HEK293 (cell line): ENCODE results near the gene ADAM23.
"Not testable (repeated sequence)": the region's sequence is repeated elsewhere in the genome, so short reads cannot be mapped to it uniquely, and the experiment has no call there.

Experiments used
- HOXA7 ChIP-seq: sonication (generic); formaldehyde crosslinking; IDR thresholded peaks from 2 replicates; pipeline ENCODE4 v1.8.1; 2022; ENCODE audit warnings: missing genetic modification reagents, borderline replicate concordance
- KLF1 ChIP-seq: fragments of 450-650 bp; formaldehyde crosslinking; IDR thresholded peaks from 2 replicates; pipeline ENCODE4 v1.5.1; 2016; ENCODE audit warnings: missing biosample characterization, missing genetic modification characterization
- TCF7L2 ChIP-seq: IDR thresholded peaks from 2 replicates; pipeline ENCODE4 v1.6.1; 2011; ENCODE audit warnings: low read depth, mild to moderate bottlenecking, inconsistent platforms, low read length, moderate library complexity, borderline replicate concordance
- ZBTB7A ChIP-seq: fragments of 450-650 bp; formaldehyde crosslinking; IDR thresholded peaks from 2 replicates; pipeline ENCODE4 v1.5.1; 2016; ENCODE audit warnings: low read depth, missing biosample characterization, missing genetic modification characterization
- ZNF24 ChIP-seq: fragments of 450-650 bp; formaldehyde crosslinking; IDR thresholded peaks from 2 replicates; pipeline ENCODE4 v1.5.1; 2016; ENCODE audit warnings: missing biosample characterization, missing genetic modification characterization
- TF ChIP-seq, protein P1 (sequence below): fragments of 450-650 bp; formaldehyde crosslinking; IDR thresholded peaks from 2 replicates; pipeline ENCODE4 v1.5.1; 2016; ENCODE audit warnings: missing biosample characterization, missing genetic modification characterization
- TF ChIP-seq, protein P2 (sequence below): fragments of 450-650 bp; formaldehyde crosslinking; IDR thresholded peaks from 2 replicates; pipeline ENCODE4 v1.5.1; 2016; ENCODE audit warnings: missing biosample characterization, missing genetic modification characterization
- TF ChIP-seq, protein P3 (sequence below): fragments of 450-650 bp; formaldehyde crosslinking; IDR thresholded peaks from 2 replicates; pipeline ENCODE4 v1.5.1; 2016; ENCODE audit warnings: missing biosample characterization, missing genetic modification characterization
- TF ChIP-seq, protein P4 (sequence below): fragments of 450-650 bp; formaldehyde crosslinking; IDR thresholded peaks from 2 replicates; pipeline ENCODE4 v1.5.1; 2016; ENCODE audit warnings: missing biosample characterization, missing genetic modification characterization, low read depth

DNA sequence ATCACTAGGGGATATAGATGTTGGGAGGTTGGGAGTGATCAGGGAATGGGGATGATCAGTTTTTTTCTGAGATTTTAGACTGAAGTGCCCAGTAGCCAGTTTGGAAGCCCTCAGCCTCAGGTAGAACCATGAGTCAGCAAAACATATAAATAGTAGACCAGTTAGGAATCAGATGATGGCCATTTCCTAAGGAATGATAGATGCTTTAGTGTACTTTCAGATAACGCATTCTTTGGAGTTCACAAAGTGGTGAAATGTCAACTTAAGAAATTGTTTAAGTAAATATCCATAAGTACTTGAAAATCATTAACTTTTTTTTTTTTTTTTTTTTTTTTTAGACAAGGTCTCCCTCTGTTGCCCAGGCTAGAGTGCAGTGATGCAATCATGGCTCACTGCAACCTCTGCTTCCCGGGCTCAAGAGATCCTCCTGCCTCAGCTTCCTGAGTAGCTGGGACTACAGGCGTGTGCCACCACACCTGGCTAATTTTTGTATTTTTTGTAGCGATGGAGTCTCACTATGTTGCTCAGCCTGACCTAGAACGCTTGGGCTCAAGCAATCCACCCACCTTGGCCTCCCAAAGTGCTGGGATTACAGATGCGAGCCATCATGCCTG is 40.3 kb upstream of the ADAM23 start:
- TF ChIP-seq, protein P1, sequence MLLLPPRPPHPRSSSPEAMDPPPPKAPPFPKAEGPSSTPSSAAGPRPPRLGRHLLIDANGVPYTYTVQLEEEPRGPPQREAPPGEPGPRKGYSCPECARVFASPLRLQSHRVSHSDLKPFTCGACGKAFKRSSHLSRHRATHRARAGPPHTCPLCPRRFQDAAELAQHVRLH: not testable (repeated sequence)
- not testable (repeated sequence) for TF ChIP-seq ZNF24; ZBTB7A (tag by site-specific recombination); KLF1 (tag by site-specific recombination); TCF7L2; HOXA7 (CRISPR knock-in tag)
- TF ChIP-seq, protein P2, sequence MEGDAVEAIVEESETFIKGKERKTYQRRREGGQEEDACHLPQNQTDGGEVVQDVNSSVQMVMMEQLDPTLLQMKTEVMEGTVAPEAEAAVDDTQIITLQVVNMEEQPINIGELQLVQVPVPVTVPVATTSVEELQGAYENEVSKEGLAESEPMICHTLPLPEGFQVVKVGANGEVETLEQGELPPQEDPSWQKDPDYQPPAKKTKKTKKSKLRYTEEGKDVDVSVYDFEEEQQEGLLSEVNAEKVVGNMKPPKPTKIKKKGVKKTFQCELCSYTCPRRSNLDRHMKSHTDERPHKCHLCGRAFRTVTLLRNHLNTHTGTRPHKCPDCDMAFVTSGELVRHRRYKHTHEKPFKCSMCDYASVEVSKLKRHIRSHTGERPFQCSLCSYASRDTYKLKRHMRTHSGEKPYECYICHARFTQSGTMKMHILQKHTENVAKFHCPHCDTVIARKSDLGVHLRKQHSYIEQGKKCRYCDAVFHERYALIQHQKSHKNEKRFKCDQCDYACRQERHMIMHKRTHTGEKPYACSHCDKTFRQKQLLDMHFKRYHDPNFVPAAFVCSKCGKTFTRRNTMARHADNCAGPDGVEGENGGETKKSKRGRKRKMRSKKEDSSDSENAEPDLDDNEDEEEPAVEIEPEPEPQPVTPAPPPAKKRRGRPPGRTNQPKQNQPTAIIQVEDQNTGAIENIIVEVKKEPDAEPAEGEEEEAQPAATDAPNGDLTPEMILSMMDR (tag by site-specific recombination): not testable (repeated sequence)
- TF ChIP-seq, protein P3, sequence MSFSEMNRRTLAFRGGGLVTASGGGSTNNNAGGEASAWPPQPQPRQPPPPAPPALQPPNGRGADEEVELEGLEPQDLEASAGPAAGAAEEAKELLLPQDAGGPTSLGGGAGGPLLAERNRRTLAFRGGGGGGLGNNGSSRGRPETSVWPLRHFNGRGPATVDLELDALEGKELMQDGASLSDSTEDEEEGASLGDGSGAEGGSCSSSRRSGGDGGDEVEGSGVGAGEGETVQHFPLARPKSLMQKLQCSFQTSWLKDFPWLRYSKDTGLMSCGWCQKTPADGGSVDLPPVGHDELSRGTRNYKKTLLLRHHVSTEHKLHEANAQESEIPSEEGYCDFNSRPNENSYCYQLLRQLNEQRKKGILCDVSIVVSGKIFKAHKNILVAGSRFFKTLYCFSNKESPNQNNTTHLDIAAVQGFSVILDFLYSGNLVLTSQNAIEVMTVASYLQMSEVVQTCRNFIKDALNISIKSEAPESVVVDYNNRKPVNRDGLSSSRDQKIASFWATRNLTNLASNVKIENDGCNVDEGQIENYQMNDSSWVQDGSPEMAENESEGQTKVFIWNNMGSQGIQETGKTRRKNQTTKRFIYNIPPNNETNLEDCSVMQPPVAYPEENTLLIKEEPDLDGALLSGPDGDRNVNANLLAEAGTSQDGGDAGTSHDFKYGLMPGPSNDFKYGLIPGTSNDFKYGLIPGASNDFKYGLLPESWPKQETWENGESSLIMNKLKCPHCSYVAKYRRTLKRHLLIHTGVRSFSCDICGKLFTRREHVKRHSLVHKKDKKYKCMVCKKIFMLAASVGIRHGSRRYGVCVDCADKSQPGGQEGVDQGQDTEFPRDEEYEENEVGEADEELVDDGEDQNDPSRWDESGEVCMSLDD (tag by site-specific recombination): not testable (repeated sequence)
- TF ChIP-seq, protein P4, sequence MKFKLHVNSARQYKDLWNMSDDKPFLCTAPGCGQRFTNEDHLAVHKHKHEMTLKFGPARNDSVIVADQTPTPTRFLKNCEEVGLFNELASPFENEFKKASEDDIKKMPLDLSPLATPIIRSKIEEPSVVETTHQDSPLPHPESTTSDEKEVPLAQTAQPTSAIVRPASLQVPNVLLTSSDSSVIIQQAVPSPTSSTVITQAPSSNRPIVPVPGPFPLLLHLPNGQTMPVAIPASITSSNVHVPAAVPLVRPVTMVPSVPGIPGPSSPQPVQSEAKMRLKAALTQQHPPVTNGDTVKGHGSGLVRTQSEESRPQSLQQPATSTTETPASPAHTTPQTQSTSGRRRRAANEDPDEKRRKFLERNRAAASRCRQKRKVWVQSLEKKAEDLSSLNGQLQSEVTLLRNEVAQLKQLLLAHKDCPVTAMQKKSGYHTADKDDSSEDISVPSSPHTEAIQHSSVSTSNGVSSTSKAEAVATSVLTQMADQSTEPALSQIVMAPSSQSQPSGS (tag by site-specific recombination): not testable (repeated sequence)
